Medulla oblongata (tissue), 1 donor: Measurements from ENCODE around the gene PARK7.

Experiments used
- DNase-seq: peaks from one replicate; pipeline ENCODE4 v3.0.0-alpha.2; 2015; ENCODE audit errors: extremely low spot score

The PARK7 gene

DNA sequence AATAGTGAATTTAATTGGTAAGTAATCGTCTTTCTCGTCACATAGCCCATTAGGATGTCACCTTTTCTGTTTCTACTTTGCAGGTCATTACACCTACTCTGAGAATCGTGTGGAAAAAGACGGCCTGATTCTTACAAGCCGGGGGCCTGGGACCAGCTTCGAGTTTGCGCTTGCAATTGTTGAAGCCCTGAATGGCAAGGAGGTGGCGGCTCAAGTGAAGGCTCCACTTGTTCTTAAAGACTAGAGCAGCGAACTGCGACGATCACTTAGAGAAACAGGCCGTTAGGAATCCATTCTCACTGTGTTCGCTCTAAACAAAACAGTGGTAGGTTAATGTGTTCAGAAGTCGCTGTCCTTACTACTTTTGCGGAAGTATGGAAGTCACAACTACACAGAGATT, 23.3 kb downstream of the PARK7 start:
- DNase-seq = no peak

DNA sequence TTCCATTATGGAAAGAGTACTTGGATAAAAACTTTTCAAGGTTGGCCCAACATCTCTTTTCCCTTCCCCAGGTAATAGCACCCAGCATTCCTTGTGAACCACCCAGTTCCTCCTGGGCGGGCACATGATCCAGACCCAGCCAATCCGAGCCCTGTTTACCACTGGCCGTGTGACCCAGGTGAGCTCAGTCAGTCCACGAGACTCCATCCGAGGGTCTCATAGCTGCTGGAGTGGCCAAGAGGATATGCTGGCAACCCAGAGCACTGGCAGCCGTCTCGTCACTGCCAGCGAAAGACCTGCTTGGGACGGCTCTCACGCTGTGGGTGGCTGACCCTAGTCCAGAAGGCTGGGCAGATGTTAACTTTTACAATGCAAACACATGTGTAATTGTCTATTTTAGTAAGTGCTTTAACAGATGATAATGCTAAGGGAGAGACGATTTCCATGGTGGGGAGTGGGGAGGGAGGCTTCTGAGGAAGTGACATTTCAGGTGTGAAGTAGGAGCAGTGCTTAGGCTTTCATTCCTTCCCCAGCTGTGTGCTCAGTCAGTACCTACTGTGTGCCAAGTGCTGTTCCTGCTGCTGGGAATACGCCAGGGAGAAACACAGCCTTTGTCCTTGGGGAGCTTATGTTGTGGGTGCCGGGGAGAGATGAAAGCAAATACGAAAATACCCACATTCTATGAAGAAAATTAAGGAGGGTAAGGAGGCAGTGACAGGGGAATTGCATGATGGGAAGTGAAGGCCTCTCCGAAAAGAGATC, 24.5 kb downstream of the PARK7 start:
- DNase-seq = no peak

DNA sequence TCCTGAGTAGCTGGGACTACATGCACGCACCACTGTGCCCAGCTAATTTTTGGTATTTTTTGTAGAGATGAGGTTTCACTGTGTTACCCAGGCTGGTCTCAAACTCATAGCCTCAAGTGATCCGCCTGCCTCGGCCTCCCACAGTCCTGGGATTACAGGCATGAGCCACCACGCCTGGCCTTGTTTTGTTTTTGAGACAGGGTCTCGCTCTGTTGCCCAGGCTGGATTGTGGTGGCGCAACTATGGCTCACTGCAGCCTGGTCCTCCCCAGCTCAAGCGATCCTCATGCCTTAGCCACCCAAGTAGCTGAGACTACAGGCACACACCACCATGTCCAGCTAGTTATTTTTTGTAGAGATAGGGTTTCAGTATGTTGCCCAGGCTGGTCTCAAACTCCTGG, 26.0 kb downstream of the PARK7 start:
- DNase-seq = no peak

DNA sequence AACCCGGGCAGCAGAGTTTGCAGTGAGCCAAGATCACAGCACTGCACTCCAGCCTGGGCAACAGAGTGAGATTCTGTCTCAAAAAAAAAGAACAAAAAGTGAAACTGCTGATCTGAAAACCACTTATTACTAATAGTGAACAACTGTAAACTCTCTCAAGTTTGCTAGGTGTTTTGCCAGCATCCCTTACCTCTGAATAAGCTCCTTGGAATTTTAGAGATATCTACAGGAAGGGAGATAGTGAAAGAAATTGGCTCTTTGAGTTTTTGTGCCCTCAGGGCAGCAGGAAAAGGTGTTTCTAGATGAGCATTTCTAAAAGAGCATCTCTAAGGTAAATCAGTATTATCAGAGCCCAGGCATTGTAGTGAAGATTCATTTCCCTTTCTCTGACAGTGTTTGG, 27.1 kb downstream of the PARK7 start:
- no peak for DNase-seq

GRCh38 chr1:7989762-7990428, 28.4 kb downstream of the PARK7 start:
- DNase-seq = no peak

- DNase-seq = no peak
Observed at GRCh38 chr1:7991504-7992440, 30.3 kb downstream of the PARK7 start.

GRCh38 chr1:7992885-7993284, 31.4 kb downstream of the PARK7 start:
- DNase-seq = no peak

DNA sequence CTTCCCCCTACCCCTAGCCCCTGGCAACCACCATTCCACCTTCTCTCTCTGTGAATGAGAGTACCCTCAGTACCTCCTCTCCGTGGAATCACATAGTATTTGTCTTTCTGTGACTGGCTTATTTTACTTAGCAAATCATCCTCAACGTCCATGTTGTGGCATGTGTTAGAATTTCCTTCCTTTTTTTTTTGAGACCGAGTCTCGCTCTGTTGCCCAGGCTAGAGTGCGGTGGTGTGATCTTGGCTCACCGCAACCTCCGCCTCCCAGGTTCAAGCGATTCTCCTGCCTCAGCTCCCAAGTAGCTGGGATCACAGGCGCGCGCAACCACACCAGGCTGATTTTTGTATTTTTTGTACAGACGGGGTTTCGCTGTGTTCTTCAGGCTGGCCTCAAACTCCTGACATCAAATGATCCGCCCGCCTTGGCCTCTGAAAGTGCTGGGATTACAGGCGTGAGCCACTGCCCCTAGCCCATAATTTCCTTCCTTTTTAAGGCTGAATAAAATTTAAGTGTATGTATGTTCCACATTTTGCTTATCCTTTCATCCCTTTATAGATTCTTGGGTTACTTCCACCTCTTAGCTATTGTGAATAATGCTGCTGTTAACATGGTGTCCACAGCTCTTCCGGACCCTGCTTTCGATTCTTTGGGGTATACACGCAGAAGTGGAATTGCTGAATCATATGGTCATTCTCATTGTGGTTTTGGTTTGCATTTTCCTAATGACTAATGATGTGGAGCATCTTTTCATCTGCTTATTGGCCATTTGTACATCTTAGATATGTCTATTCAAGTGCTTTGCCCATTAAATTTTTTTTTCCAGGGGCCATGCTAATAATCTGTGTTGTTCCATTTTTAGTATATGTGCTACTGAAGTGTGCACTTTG, 32.3 kb downstream of the PARK7 start:
- no peak for DNase-seq

DNA sequence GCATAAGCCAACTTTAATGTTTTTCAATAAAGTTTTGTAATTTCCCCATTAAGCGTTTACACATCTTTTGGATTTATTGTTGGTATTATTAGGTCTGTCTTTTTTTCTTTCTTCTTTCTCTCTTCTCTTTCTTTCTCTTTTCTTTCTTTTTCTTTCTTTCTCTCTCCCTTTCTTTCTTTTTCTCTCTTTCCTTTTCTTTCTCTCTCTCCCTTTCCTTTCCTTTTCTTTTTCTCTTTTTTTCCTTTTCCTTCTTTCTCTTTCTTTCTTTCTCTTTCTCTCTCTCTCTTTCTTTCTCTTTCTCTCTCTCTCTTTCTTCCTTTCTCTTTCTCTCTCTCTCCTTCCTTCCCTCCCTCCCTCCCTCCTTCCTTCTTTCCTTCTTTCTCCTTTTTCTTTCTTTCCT, 33.3 kb downstream of the PARK7 start:
- DNase-seq = no peak

DNA sequence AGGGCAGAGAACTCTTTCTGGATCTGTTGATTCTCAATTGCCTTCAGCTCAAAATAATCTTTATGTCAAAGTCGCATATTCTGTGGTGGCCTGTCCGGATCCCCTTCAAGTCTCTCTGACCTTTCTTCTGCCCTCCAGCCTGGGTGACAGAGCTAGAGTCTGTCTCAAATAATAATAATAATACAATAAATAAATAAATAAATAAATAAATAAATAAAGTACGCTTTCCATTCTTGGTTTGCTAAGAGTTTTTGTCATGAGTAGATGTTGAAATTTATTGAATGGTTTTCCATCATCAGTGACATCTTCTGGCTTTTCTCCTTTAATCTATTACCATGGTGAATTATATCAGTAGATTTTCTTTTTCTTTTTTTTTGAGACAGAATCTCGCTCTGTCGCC, 33.9 kb downstream of the PARK7 start:
- DNase-seq = no peak

GRCh38 chr1:8002329-8002910, 40.9 kb downstream of the PARK7 start:
- DNase-seq = no peak

GRCh38 chr1:8002921-8003320, 41.4 kb downstream of the PARK7 start:
- no peak for DNase-seq

DNA sequence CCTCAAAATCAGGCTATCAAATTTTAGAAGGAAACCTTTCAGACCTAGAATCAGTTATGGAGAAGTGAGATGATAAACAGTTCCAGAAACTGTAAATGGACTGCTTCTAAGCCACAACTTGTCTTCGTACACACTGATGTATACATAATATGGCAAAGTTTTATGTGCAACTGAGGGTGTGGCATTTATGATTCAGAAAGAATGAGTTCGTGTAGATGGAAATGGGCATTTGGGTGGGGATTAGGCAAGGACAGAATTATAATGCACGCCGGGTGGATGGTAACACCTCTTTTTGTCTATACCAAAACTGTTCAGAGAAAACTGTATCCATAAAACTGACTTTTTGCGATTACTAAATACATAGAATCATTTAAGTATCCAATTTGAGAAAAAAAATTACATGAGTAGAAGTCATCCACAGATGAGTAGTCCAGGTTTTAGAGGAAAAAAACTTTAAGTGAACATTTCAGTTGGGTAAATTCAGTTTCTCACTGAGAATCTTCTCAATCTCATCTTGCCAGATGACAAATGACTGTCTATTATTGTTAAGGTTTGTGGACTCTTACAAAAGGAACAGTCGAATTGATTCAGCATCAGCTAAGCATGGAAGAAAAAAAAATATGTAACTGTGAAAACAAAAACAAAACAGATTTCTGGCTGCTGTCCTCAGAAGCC, 42.1 kb downstream of the PARK7 start:
- DNase-seq = no peak

GRCh38 chr1:8004113-8004802, 42.7 kb downstream of the PARK7 start:
- DNase-seq = peak; percentile 80

GRCh38 chr1:8004803-8005573, 43.5 kb downstream of the PARK7 start:
- DNase-seq = peak; percentile 64

- no peak for DNase-seq
Observed at GRCh38 chr1:8006037-8006963, 44.8 kb downstream of the PARK7 start.

- DNase-seq = no peak
Observed at GRCh38 chr1:8009043-8010002, 47.8 kb downstream of the PARK7 start.
